GM23338 (cell line): ENCODE results near the gene AQP12B. TPM values are rescaled to one million over a fixed set of nuclear protein-coding genes. Genes with fewer than 3 reads are reported as not detected.

Experiments
- ATAC-seq: fragments of 200-7000 bp; cut with Tn5 transposase; 3 replicates; pipeline ENCODE4 v1.9.1; 2020
- DNase-seq: peaks from one replicate; pipeline ENCODE4 v3.0.0-alpha.2; 2015; ENCODE audit warnings: low spot score
- H2AFZ ChIP-seq: fragments of 200-600 bp; sonication (generic); 2 replicates; pipeline ENCODE4 v1.8.0; 2016; ENCODE audit warnings: antibody characterized with exemption, mild to moderate bottlenecking, moderate library complexity
- H3F3A ChIP-seq: fragments of 200-600 bp; sonication (generic); replicated peaks from 2 replicates; pipeline ENCODE4 v1.8.0; 2017; ENCODE audit warnings: antibody characterized with exemption, mixed run types, low read depth
- H3K27ac ChIP-seq: fragments of 200-600 bp; sonication (generic); 2 replicates; pipeline ENCODE4 v1.6.1; 2016; ENCODE audit warnings: low read depth
- H3K27me3 ChIP-seq: fragments of 200-600 bp; sonication (generic); 2 replicates; pipeline ENCODE4 v1.8.0; 2016; ENCODE audit warnings: mild to moderate bottlenecking, mixed run types, moderate library complexity; ENCODE audit not compliant: insufficient read depth
- H3K36me3 ChIP-seq: fragments of 200-600 bp; sonication (generic); 2 replicates; pipeline ENCODE4 v1.8.0; 2016; ENCODE audit warnings: mild to moderate bottlenecking; ENCODE audit not compliant: insufficient read depth
- H3K4me1 ChIP-seq: fragments of 200-600 bp; sonication (generic); 2 replicates; pipeline ENCODE4 v1.8.0; 2016; ENCODE audit warnings: mild to moderate bottlenecking, moderate library complexity; ENCODE audit not compliant: insufficient read depth
- H3K4me2 ChIP-seq: fragments of 200-600 bp; sonication (generic); 2 replicates; pipeline ENCODE4 v1.7.1; 2017; ENCODE audit warnings: mixed run types
- H3K4me3 ChIP-seq: fragments of 200-600 bp; sonication (generic); 2 replicates; pipeline ENCODE4 v1.6.1; 2016; ENCODE audit warnings: mixed run types
- H3K79me2 ChIP-seq: fragments of 200-600 bp; sonication (generic); replicated peaks from 2 replicates; pipeline ENCODE4 v1.8.0; 2017; ENCODE audit warnings: mild to moderate bottlenecking; ENCODE audit not compliant: insufficient read depth
- H3K9me2 ChIP-seq: fragments of 200-600 bp; sonication (generic); 2 replicates; pipeline ENCODE4 v1.8.0; 2017; ENCODE audit not compliant: insufficient read depth
- H4K20me1 ChIP-seq: fragments of 200-600 bp; sonication (generic); replicated peaks from 2 replicates; pipeline ENCODE4 v1.8.0; 2017; ENCODE audit warnings: mild to moderate bottlenecking; ENCODE audit not compliant: insufficient read depth
- H3K27ac Mint-ChIP-seq: 2 replicates; pipeline ENCODE4 v1.8.0; 2020; ENCODE audit warnings: inconsistent platforms, mild to moderate bottlenecking, moderate library complexity, mixed read lengths
- H3K27me3 Mint-ChIP-seq: 3 replicates; pipeline ENCODE4 v1.8.0; 2022; ENCODE audit warnings: low read depth, mild to moderate bottlenecking, moderate library complexity, mixed read lengths, inconsistent platforms; ENCODE audit not compliant: insufficient read depth, poor library complexity
- H3K36me3 Mint-ChIP-seq: 3 replicates; pipeline ENCODE4 v1.8.0; 2021; ENCODE audit warnings: low read depth, mild to moderate bottlenecking, inconsistent platforms, moderate library complexity, mixed read lengths
- H3K4me1 Mint-ChIP-seq: 3 replicates; pipeline ENCODE4 v1.8.0; 2020; ENCODE audit warnings: mild to moderate bottlenecking, inconsistent platforms, mixed read lengths
- H3K4me3 Mint-ChIP-seq: 3 replicates; pipeline ENCODE4 v1.8.0; 2021; ENCODE audit warnings: moderate library complexity, mild to moderate bottlenecking, inconsistent platforms, mixed read lengths
- H3K9me3 Mint-ChIP-seq: 3 replicates; pipeline ENCODE4 v1.8.0; 2020; ENCODE audit warnings: moderate library complexity, mild to moderate bottlenecking, inconsistent platforms, mixed read lengths
- CREB1 ChIP-seq: fragments of 250-450 bp; sonication (Bioruptor Pico); IDR thresholded peaks from 2 replicates; pipeline ENCODE4 v1.5.0; 2020; ENCODE audit warnings: low read depth, mild to moderate bottlenecking, moderate library complexity
- CTCF ChIP-seq, 2 experiments: fragments of 200-600 bp in 1 of 2; sonication (generic) in 1 of 2; conservative IDR thresholded peaks; 2 replicates each; pipeline versions ENCODE4 v1.5.1 to v1.6.1; 2016 to 2017; ENCODE audit warnings: antibody characterized with exemption in 2 of 2, low read depth in 2 of 2, mild to moderate bottlenecking in 2 of 2, moderate library complexity in 1 of 2
- ETS1 ChIP-seq: IDR thresholded peaks from 2 replicates; pipeline ENCODE4 v1.6.1; 2016; ENCODE audit warnings: antibody characterized with exemption
- EZH2 ChIP-seq: fragments of 200-600 bp; sonication (generic); IDR thresholded peaks from one replicate; pipeline ENCODE4 v1.8.0; 2017; ENCODE audit warnings: antibody characterized with exemption, mild to moderate bottlenecking, low read depth; ENCODE audit not compliant: unreplicated experiment
- EZH2phosphoT487 ChIP-seq: fragments of 200-600 bp; sonication (generic); IDR thresholded peaks from one replicate; pipeline ENCODE4 v1.8.1; 2018; ENCODE audit warnings: antibody characterized with exemption; ENCODE audit not compliant: unreplicated experiment
- JUNB ChIP-seq: IDR thresholded peaks from one replicate; pipeline ENCODE4 v1.6.1; 2016; ENCODE audit warnings: antibody characterized with exemption; ENCODE audit not compliant: unreplicated experiment
- NANOG ChIP-seq: IDR thresholded peaks from 2 replicates; pipeline ENCODE4 v1.6.1; 2016; ENCODE audit warnings: antibody characterized with exemption, borderline replicate concordance
- POLR2AphosphoS5 ChIP-seq: IDR thresholded peaks from 2 replicates; pipeline ENCODE4 v1.6.1; 2016; ENCODE audit warnings: antibody characterized with exemption, low read depth
- REST ChIP-seq: IDR thresholded peaks from one replicate; pipeline ENCODE4 v1.6.1; 2018; ENCODE audit warnings: antibody characterized with exemption; ENCODE audit not compliant: unreplicated experiment
- STAT1 ChIP-seq: IDR thresholded peaks from one replicate; pipeline ENCODE4 v1.6.1; 2016; ENCODE audit warnings: antibody characterized with exemption; ENCODE audit not compliant: unreplicated experiment
- ZNF114 ChIP-seq: fragments of 250-450 bp; sonication (Bioruptor Pico); IDR thresholded peaks from 2 replicates; pipeline ENCODE4 v1.5.0; 2020; ENCODE audit warnings: mild to moderate bottlenecking, moderate library complexity
- ZNF331 ChIP-seq: fragments of 250-450 bp; sonication (Bioruptor Pico); IDR thresholded peaks from 2 replicates; pipeline ENCODE4 v1.5.0; 2020; ENCODE audit warnings: low read depth, mild to moderate bottlenecking, moderate library complexity
- ZNF462 ChIP-seq: fragments of 250-450 bp; sonication (Bioruptor Pico); IDR thresholded peaks from 2 replicates; pipeline ENCODE4 v1.5.0; 2020; ENCODE audit warnings: mild to moderate bottlenecking, moderate library complexity
- polyA plus RNA-seq: library from polyadenylated mRNA; unstranded; fragments of >200 nt; fragmentation: Nextera tagmentation; extraction: Ambion mirVana; gene quantifications from 2 replicates; pipeline ENCODE4 v1.2.1, GENCODE V29; 2016
- total RNA-seq: library from RNA; depleted of rRNA; stranded (reverse); fragments of >200 nt; shearing (Covaris generic); gene quantifications from 2 replicates; pipeline ENCODE4 v1.2.3, GENCODE V29; 2014

Gene AQP12B
- total and polyA plus RNA-seq, 2 experiments from 2014 or later, result not detected

GRCh38 chr2:240687045-240687740, 4.5 kb upstream of the AQP12B start:
- H3K36me3 Mint-ChIP-seq, result no peaks in the 10 kb centered on the region
- peaks cover 2% of the 10 kb centered on the region; the same call in 1 of the 3 replicates for H3K4me1 Mint-ChIP-seq
- H3K36me3 ChIP-seq, result no peaks in the 10 kb centered on the region
- H3K4me3 Mint-ChIP-seq, result no peak overlapping the region
- H3K27me3 Mint-ChIP-seq, result peaks cover 4% of the 10 kb centered on the region
- no peaks in the 10 kb centered on the region for H3K9me2 ChIP-seq
- no peak overlapping the region for H3K4me2 ChIP-seq
- no peaks in the 10 kb centered on the region for H3K79me2 ChIP-seq
- TF ChIP-seq ETS1, result no peak
- TF ChIP-seq STAT1, result no peak
- TF ChIP-seq JUNB, result no peak
- no peak for TF ChIP-seq EZH2phosphoT487
- TF ChIP-seq ZNF114 (CRISPR knock-in tag), result no peak
- TF ChIP-seq EZH2, result no peak
- no peak for TF ChIP-seq REST
- no peak for TF ChIP-seq NANOG
- no peak for TF ChIP-seq CTCF (conservative IDR thresholded peaks at IDR 0.05; ENCODE audit: low read depth in 2 of 2)
- TF ChIP-seq ZNF462, result no peak
- no peak for TF ChIP-seq POLR2AphosphoS5
- no peak for TF ChIP-seq ZNF331 (CRISPR knock-in tag)
- TF ChIP-seq CREB1 (CRISPR knock-in tag), result no peak
- H3K27ac ChIP-seq, result no peak overlapping the region
- H3K4me1 ChIP-seq, result no peaks in the 10 kb centered on the region
- H3K9me3 Mint-ChIP-seq, result no peaks in the 10 kb centered on the region
- H3F3A ChIP-seq, result no peaks in the 10 kb centered on the region
- H3K27ac Mint-ChIP-seq, result no peak overlapping the region
- no peaks in the 10 kb centered on the region for H3K27me3 ChIP-seq
- no peak overlapping the region for H2AFZ ChIP-seq
- DNase-seq, result no peak
- ATAC-seq, result no peak
- H4K20me1 ChIP-seq, result no peaks in the 10 kb centered on the region
- H3K4me3 ChIP-seq, result no peak overlapping the region
